Measurements from ENCODE around the gene PRDM16.

PRDM16 gene

GRCh38 chr1:3359351-3359750 lies 290.3 kb downstream of the PRDM16 start:
- Histone ChIP-seq H3K4me1 (ENCODE audit: insufficient read depth, low read length) (no peaks in the 10 kb centered on the region), H3K4me3 (ENCODE audit: low read length) (no peak overlapping the region), H3K27me3 (ENCODE audit: insufficient read depth, low read length) (peaks cover 72% of the 10 kb centered on the region), H3K9me3 (ENCODE audit: low read length) (no peaks in the 10 kb centered on the region), H3K36me3 (ENCODE audit: insufficient read depth, low read length) (no peaks in the 10 kb centered on the region), H2AFZ (ENCODE audit: low read depth, low read length) (no peak overlapping the region)

- Histone ChIP-seq H2AFZ (ENCODE audit: low read depth, low read length) (no peak overlapping the region), H3K36me3 (ENCODE audit: insufficient read depth, low read length) (no peaks in the 10 kb centered on the region), H3K4me3 (ENCODE audit: low read length) (no peak overlapping the region), H3K4me1 (ENCODE audit: insufficient read depth, low read length) (no peaks in the 10 kb centered on the region), H3K9me3 (ENCODE audit: low read length) (no peaks in the 10 kb centered on the region), H3K27me3 (ENCODE audit: insufficient read depth, low read length) (peaks cover 70% of the 10 kb centered on the region)
These were observed 290.9 kb downstream of the PRDM16 start for GRCh38 chr1:3359756-3360440.

DNA sequence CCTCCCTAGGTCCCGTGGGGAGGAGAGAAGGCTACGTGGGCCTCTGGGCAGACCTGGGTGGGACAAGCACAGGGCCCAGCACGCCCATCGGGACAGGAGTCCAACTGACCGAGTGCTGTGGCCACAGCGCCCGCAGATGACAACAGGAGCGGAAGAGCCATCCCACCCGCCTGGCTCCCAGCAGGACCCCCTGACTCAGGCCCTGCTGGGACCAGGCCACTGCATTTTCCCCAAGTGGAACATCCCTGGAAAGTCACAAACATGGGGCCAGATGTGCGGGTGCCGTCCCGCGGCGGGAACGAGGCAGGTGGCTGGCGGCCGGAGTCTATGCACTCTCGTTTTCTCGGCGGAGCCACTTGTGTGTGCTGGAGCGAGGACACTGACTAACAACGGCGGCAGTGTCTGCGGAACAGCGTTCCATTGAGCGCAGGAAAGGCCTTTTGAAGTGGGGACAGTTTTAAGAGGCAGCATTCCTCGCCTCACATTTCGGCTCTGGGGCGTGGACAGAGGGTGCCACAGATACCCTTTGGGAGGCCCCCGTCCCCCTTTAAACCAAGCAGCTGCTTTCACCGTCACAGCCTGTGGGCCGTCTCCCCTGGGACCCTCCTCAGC lies 291.7 kb downstream of the PRDM16 start:
- no peaks in the 10 kb centered on the region for H3K9me3 ChIP-seq (ENCODE audit: low read length)
- H3K27me3 ChIP-seq (ENCODE audit: insufficient read depth, low read length): peaks cover 70% of the 10 kb centered on the region
- no peaks in the 10 kb centered on the region for H3K4me1 ChIP-seq (ENCODE audit: insufficient read depth, low read length)
- H3K36me3 ChIP-seq (ENCODE audit: insufficient read depth, low read length): no peaks in the 10 kb centered on the region
- H2AFZ ChIP-seq (ENCODE audit: low read depth, low read length): no peak overlapping the region
- no peak overlapping the region for H3K4me3 ChIP-seq (ENCODE audit: low read length)

GRCh38 chr1:3363023-3363422 lies 294.0 kb downstream of the PRDM16 start:
- no peaks in the 10 kb centered on the region for H3K4me1 ChIP-seq (ENCODE audit: insufficient read depth, low read length)
- no peaks in the 10 kb centered on the region for H3K36me3 ChIP-seq (ENCODE audit: insufficient read depth, low read length)
- no peaks in the 10 kb centered on the region for H3K9me3 ChIP-seq (ENCODE audit: low read length)
- peaks cover 73% of the 10 kb centered on the region for H3K27me3 ChIP-seq (ENCODE audit: insufficient read depth, low read length)
- H2AFZ ChIP-seq (ENCODE audit: low read depth, low read length): no peak overlapping the region
- H3K4me3 ChIP-seq (ENCODE audit: low read length): no peak overlapping the region

GRCh38 chr1:3363756-3364155 lies 294.8 kb downstream of the PRDM16 start:
- Histone ChIP-seq H3K9me3 (ENCODE audit: low read length) (no peaks in the 10 kb centered on the region), H2AFZ (ENCODE audit: low read depth, low read length) (no peak overlapping the region), H3K36me3 (ENCODE audit: insufficient read depth, low read length) (no peaks in the 10 kb centered on the region), H3K4me1 (ENCODE audit: insufficient read depth, low read length) (no peaks in the 10 kb centered on the region), H3K27me3 (ENCODE audit: insufficient read depth, low read length) (peaks cover 77% of the 10 kb centered on the region), H3K4me3 (ENCODE audit: low read length) (no peak overlapping the region)

- H2AFZ ChIP-seq (ENCODE audit: low read depth, low read length): no peak overlapping the region
- H3K27me3 ChIP-seq (ENCODE audit: insufficient read depth, low read length): peaks cover 79% of the 10 kb centered on the region
- no peaks in the 10 kb centered on the region for H3K36me3 ChIP-seq (ENCODE audit: insufficient read depth, low read length)
- no peaks in the 10 kb centered on the region for H3K4me1 ChIP-seq (ENCODE audit: insufficient read depth, low read length)
- H3K9me3 ChIP-seq (ENCODE audit: low read length): no peaks in the 10 kb centered on the region
- H3K4me3 ChIP-seq (ENCODE audit: low read length): no peak overlapping the region
These were observed 295.5 kb downstream of the PRDM16 start for GRCh38 chr1:3364551-3364950.

- no peak overlapping the region for H2AFZ ChIP-seq (ENCODE audit: low read depth, low read length)
- H3K4me1 ChIP-seq (ENCODE audit: insufficient read depth, low read length): no peaks in the 10 kb centered on the region
- H3K27me3 ChIP-seq (ENCODE audit: insufficient read depth, low read length): peaks cover 82% of the 10 kb centered on the region
- H3K4me3 ChIP-seq (ENCODE audit: low read length): no peak overlapping the region
- no peaks in the 10 kb centered on the region for H3K36me3 ChIP-seq (ENCODE audit: insufficient read depth, low read length)
- no peaks in the 10 kb centered on the region for H3K9me3 ChIP-seq (ENCODE audit: low read length)
These were observed 296.0 kb downstream of the PRDM16 start for GRCh38 chr1:3364983-3365382.

DNA sequence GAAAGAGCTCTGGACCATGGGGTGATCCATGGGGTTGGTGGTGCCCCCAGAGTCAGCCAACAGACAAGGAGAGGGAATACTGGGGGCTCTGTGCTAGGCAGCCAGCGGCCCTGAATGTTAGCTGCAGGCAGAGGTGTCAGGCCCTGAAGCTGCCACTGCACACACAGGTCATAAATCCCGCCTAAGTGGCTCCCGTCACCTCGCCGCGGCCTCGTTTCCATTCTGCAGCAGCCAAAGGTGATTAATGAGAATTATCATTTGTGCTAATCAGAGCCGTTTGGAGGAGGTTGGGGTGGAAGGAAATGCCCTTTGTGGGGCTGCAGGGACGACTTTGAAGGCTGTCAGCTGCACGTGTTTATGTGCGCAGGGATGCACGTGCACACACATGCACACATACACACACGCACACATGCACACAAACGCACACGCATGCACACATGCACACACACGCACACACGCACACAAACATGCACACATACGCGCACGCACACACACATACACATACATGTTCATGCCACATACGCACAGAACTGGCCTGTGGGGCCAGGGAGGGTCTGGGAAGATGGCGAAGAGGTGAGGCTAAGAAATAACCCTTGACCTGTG lies 296.6 kb downstream of the PRDM16 start:
- H3K4me3 ChIP-seq (ENCODE audit: low read length): no peak overlapping the region
- no peak overlapping the region for H2AFZ ChIP-seq (ENCODE audit: low read depth, low read length)
- no peaks in the 10 kb centered on the region for H3K9me3 ChIP-seq (ENCODE audit: low read length)
- no peaks in the 10 kb centered on the region for H3K4me1 ChIP-seq (ENCODE audit: insufficient read depth, low read length)
- peaks cover 82% of the 10 kb centered on the region for H3K27me3 ChIP-seq (ENCODE audit: insufficient read depth, low read length)
- H3K36me3 ChIP-seq (ENCODE audit: insufficient read depth, low read length): no peaks in the 10 kb centered on the region

DNA sequence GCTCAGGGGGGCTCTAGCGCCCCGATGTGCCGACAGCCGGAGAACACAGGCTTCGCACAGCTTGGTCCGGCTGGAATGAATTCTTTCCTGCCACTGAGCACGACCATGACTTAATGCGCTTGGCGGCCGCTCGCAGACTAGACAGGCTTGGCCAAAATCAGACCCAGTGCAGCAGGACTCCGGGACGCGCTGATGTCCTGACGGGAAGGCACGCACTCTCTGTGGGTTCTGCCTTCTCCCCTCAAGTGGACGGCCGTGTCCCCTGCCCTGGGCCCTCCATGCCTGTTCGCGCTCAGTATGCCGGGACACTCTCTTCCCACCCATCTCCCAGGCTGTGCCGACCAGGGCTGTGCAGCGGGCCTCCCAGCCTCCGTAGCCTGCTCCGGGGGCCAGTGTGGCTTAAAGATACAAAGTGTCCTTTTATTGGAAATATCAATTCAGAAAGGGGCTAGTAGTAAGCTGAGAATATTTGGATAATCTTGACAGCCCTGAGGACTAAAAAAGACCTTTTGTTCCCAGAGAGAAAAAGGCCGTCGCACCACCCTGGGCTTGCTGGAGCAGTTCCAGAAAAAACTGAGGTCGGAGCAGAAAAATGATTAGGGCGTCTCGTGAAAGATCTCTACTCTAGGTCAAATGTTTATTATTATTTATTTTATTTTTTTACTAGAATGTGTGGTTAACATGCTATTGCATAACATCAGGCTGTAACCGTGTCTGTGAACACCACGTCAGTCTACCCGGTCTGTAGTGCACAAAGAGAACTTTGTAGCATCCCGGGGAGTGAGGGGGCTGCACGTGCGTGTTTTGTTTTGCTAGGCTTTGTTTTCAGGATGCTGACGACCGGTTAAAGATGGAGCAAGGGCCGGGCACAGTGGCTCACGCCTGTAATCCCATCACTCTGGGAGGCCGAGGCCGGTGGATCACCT lies 297.4 kb downstream of the PRDM16 start:
- Histone ChIP-seq H3K36me3 (ENCODE audit: insufficient read depth, low read length) (no peaks in the 10 kb centered on the region), H3K4me1 (ENCODE audit: insufficient read depth, low read length) (no peaks in the 10 kb centered on the region), H3K27me3 (ENCODE audit: insufficient read depth, low read length) (peaks cover 77% of the 10 kb centered on the region), H3K4me3 (ENCODE audit: low read length) (no peak overlapping the region), H3K9me3 (ENCODE audit: low read length) (no peaks in the 10 kb centered on the region), H2AFZ (ENCODE audit: low read depth, low read length) (no peak overlapping the region)

DNA sequence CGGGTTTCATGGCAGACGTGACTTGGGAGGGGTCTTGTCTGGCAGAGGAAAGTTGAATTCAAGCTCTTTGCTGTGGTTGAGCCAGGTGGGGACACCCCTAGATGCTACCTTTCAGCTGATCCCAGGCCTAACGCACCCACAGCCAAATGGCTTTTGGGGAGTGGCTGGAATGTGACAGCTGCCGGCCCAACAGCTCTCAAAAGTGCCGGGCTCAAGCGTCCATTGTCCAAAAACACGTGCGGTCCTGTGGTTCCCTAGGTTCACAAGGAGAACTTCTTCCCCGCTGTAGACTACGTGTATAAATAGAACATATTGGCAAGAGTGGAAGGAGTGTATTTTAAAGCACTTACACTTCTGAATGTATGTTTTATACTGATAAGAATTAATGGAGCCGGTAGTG lies 298.4 kb downstream of the PRDM16 start:
- Histone ChIP-seq H3K27me3 (ENCODE audit: insufficient read depth, low read length) (peaks cover 69% of the 10 kb centered on the region), H3K9me3 (ENCODE audit: low read length) (no peaks in the 10 kb centered on the region), H3K36me3 (ENCODE audit: insufficient read depth, low read length) (no peaks in the 10 kb centered on the region), H3K4me1 (ENCODE audit: insufficient read depth, low read length) (no peaks in the 10 kb centered on the region), H3K4me3 (ENCODE audit: low read length) (no peak overlapping the region), H2AFZ (ENCODE audit: low read depth, low read length) (no peak overlapping the region)

- Histone ChIP-seq H2AFZ (ENCODE audit: low read depth, low read length) (no peak overlapping the region), H3K4me1 (ENCODE audit: insufficient read depth, low read length) (no peaks in the 10 kb centered on the region), H3K9me3 (ENCODE audit: low read length) (no peaks in the 10 kb centered on the region), H3K27me3 (ENCODE audit: insufficient read depth, low read length) (peaks cover 64% of the 10 kb centered on the region), H3K36me3 (ENCODE audit: insufficient read depth, low read length) (no peaks in the 10 kb centered on the region), H3K4me3 (ENCODE audit: low read length) (no peak overlapping the region)
These were observed 299.1 kb downstream of the PRDM16 start for GRCh38 chr1:3368059-3368458.

- H3K4me1 ChIP-seq (ENCODE audit: insufficient read depth, low read length): no peaks in the 10 kb centered on the region
- no peaks in the 10 kb centered on the region for H3K9me3 ChIP-seq (ENCODE audit: low read length)
- no peak overlapping the region for H2AFZ ChIP-seq (ENCODE audit: low read depth, low read length)
- H3K4me3 ChIP-seq (ENCODE audit: low read length): no peak overlapping the region
- H3K27me3 ChIP-seq (ENCODE audit: insufficient read depth, low read length): peaks cover 62% of the 10 kb centered on the region
- H3K36me3 ChIP-seq (ENCODE audit: insufficient read depth, low read length): no peaks in the 10 kb centered on the region
These were observed 299.9 kb downstream of the PRDM16 start for GRCh38 chr1:3368711-3369445.
